Keratinocyte (primary cell): ENCODE results near the gene ADAP2.

Experiments
- CTCF ChIP-seq, 3 experiments: IDR thresholded peaks in 1 of 3; conservative IDR thresholded peaks in 1 of 3; optimal IDR thresholded peaks in 1 of 3; 2 replicates in 2 of 3; 3 replicates in 1 of 3; pipeline versions ENCODE3 to v1.5.1; 2011; ENCODE audit warnings: low read length in 3 of 3, mild to moderate bottlenecking in 3 of 3, moderate library complexity in 2 of 3, control low read depth in 1 of 3, inconsistent platforms in 1 of 3; ENCODE audit not compliant: insufficient read depth in 2 of 3; ENCODE audit errors: extremely low read depth in 1 of 3
- EZH2 ChIP-seq: IDR thresholded peaks from one replicate; pipeline ENCODE4 v1.6.1; 2012; ENCODE audit warnings: inconsistent platforms, mild to moderate bottlenecking, low read length, moderate library complexity

- no peak for TF ChIP-seq CTCF (optimal IDR thresholded peaks at IDR 0.05 in 1 of 3, IDR thresholded peaks at IDR 0.05 in 1 of 3, conservative IDR thresholded peaks at IDR 0.05 in 1 of 3; ENCODE audit: extremely low read depth in 1 of 3, insufficient read depth in 2 of 3, low read length in 3 of 3)
- no peak for TF ChIP-seq EZH2
Observed at GRCh38 chr17:30982855-30983254, 61.1 kb downstream of the ADAP2 start.
